GM21529 (cell line): ENCODE data around the gene PDPN.

Source experiments
- ATAC-seq: cut with Tn5 transposase; IDR thresholded peaks from one replicate; pipeline ENCODE4 v1.9.1; 2021; ENCODE audit not compliant: unreplicated experiment

The PDPN gene

DNA sequence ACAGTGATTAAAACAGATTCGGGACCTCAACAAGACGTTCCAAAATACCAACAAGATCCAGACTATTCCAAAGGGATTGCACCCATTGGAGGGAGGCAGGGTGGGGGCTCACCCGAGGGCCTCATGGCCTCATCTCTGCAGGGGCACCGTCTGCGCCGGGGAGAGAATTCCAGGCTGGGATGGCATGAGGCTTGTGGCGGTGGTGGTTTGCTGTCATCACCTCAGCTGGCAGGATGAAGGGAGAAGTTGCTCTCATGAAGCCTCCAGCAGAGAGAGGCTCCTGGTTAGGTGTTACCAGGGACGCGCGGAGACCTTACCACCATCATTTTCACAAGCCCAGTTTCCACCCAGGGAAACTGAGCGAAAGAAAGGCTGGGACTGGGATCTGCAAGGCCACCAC lies 6.7 kb upstream of the PDPN start:
- no peak for ATAC-seq

DNA sequence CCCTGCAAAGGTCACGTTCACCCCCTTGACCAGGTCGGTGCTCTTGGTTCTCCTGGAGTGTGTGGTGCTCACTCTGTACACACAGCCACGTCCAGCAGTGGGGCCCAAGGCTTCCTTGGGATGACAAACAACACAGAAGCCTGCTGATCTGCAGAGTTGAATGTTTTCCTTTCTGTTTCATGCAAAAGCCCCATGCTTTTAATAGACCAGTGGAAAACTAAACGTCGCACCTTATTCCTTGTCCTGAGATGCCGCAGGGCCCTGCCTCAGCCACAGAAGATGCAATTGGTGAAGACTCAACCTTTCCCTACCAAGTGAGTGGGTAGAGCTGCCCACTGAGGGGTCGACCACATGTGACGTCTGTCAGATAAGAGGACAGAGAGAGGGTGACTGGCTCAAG lies 5.8 kb upstream of the PDPN start:
- ATAC-seq, result no peak

DNA sequence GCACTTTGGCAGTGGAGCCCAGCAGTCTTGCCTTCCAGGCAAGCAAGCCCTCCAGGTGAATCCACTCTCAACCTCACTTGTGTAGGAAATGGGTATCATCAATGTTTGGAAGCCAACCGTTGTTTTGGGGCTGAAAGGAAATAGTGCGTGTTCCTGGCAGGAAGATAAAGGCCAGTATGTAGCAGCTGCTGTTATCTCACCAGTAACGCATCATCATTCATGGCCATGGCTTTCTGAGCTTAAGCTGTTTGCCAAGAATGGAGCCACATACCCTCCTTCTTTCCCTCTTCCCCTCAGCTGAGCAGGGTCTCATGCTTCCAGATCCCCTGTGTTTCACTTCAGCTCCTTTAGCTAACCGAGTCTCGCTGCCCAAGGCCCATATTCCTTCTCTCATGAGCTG lies 2.2 kb upstream of the PDPN start:
- ATAC-seq, result no peak

DNA sequence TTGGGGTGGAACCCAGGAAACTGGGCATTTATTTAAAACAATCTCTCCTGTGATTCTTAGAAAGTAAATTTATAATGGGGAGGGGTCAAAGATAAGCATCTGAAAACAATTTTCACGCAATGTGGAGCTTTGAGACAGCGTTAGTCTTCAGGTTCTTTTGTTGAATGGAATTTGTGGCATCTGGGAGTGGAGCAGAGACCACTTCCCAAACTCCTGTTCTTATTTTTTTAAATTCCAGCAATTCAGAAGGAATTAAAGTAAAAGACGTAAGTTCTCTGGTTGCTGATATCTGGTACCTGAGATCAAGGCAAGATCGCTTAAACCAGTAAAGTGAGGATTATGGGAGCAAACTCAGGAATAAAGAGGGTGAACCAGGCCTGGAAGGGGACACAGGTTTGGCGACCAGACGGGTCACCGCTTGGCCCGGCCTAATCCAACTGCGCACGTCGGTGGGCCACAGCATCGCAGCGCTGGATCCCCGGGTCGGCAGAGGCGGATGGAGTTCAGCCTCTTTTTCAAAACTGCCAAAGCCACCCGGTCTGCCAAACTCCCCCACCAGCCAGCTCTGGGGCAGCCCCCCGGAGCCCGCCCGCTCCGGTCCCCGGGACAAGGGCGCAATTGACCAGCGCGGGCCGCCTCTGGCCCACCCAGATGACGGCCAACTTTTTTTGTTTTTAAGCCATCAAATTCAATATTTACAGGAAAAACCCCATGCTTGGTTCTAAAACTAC lies 754 bp upstream of the PDPN start:
- ATAC-seq, result no peak

DNA sequence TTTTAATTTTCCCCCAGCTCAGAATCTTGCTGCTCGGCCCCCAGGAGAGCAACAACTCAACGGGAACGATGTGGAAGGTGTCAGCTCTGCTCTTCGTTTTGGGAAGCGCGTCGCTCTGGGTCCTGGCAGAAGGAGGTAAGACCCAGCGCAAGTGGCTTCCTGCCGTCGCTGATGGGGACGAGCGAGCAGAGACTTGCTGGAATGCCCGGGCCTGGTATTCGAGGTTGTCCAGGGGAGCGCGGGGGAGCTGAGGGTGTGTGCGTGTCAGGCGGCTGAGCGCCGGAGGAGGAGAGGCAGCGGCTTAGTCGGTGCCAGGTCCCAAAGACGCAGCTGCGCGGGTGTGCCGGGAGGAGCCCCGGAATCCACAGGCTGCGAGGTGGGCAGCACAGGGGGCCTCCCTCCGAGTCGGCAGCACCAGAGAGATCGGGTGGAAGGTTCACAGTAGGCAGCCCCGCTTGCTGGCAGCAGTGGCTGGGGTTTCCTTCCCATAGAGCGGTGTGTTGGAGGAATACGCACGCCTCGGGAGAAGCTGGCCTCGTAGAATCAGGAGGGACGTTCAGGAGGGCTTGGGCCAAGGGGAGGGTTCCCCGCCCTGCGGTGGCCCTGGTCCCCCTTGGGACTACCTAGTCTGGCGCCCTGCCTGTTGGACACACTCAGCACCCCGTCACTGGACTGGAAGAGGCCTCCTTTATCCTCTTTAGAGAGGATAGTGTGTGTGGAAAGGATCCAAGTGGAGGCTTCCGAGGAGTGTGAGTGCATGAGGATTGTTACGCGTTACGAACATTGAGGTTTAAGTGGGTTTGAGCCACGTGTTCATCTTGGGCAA lies 547 bp downstream of the PDPN start:
- no peak for ATAC-seq

DNA sequence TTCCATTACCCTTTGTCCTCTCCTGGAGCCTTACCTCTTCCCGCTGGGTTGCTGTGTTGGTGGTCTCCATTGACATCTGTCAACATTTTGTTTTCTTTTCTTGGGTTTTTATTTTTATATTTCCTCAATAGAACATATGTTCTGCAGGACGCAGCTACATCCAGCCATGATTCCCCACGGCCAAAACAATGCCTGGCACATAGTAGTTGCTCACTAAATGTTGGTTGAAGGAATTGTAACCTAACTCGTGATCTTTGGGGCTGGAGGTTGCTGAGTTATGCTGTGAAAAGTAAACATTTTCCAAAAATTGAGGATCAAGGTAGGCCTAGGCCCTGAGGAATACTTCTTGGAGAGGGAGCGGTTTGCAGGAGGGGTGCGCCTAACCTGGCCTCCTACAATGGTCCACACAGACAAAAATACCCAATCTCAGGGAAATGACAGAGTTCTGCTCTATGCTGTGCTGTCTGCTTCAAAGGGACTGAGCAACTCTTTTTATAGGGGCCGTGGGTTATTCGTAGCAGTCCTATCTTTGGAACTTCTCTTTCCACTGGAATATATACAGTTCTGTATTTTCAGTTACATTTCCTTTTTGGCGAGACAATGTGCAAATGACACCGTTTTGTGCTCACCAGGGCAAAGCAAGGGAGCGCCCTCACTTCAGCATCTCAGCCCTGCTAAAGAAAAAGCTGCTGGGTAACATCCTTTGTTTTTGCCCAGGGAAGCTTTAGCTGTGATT lies 1.4 kb downstream of the PDPN start:
- ATAC-seq, result no peak

DNA sequence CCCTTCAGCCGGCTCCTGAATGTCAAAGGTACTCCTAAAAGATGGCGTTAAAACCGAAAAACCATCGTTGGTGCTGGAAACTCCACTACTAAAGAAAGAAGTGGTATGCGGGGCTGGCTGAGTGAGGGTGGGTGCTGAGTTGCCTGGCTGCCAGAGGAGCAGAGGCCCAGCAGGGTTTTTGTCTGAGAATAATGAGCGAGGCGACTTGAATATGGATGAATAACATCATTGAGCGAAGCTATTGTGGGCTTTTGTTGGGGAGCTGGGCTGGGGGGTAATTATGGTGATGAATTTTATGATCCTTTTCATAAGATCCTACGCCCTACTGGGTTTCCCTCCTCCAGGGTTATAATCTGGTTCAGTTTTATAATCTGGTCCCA lies 2.0 kb downstream of the PDPN start:
- ATAC-seq, result no peak

DNA sequence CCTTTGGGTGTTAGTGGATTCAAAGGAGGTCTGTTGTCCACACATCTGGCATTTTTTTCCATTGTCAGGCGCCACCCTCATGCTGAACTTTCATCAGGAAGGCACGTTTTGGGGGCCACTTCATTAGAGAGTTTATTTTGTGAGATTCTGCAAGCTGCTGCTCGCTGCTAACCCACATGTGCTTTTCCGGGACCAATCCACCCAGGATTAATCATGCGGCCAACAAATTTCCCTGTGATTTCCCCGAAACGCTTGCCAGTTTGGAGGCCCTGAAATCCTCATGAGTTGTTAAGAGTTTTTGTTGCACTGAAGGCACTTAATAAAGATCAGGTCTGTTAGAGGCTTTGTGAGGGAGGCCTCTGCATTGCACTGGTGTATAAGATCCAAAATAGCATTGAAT lies 2.4 kb downstream of the PDPN start:
- ATAC-seq, result no peak

DNA sequence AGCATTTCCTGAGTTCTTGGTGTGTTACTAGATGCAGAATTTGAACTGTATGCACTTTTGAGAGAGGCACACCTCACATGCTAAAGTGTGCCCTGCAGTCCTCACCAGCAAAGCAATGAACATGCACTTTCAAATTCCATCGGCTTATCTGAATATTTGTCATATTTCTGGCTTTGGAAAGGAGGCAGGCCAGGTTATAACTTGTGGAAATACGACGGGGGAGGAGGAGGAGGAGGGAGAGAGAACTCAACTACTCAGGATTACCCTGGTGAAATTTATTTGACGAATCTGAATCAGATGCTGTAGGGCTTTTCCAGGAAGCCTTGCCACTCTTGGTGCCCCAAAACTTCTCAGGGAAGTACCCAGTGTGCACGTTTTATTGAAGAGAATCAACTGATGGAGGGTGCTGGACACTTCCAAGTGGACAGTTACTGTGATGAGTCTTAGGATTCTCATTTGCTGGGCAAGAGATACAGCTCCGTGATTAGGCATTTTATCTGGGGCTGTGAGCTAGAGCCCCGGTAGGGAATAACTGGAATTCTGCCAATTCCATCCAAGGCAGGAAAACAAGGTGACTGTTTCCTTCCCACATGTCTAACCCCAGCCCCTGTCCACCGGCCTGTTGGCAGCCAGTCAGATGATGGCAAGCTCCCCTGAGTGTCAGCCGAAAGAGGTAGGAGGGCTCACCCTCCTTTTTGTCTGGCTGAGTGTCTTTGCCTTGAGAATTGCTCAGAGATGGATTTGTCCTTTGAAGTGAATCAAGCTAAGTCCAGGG lies 3.8 kb downstream of the PDPN start:
- no peak for ATAC-seq

DNA sequence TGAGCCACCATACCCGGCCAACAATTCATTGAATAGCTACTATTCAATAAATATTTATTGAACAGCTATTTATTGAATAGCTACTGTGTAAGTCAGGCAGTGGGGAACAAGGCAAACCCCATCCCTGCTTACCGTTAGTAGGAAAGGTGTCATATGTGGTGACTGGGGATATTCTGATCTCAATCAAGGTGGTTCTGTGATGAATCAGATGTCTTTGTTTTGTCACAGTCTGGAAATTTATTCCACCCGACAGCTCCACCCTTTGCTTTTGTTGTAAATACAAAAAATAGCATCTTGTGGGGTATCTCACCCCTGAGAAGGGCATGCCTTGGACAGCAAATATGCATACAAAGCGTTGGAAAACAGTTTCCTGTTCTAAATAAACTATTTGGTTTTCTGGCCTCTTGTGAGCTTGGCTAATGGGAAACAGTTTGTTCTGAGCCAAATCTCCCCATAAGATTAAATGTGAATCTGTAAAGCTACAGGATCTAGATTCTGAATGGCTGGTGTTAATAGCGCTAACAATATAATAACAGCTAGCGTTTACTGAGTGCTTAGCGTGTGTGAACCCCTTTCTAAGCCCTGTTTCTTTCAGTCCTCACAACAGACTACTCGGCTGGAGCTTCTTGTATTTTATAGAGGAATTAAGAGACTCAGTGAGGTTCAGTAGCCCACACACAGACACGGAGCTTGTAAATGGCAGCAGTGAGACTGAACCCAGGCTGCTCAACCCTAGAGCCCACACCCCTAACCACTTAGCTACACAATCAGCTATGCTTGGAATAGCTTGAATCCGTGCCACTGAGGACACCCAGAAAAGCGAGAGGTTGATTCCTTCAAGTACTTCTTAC lies 5.5 kb downstream of the PDPN start:
- no peak for ATAC-seq

DNA sequence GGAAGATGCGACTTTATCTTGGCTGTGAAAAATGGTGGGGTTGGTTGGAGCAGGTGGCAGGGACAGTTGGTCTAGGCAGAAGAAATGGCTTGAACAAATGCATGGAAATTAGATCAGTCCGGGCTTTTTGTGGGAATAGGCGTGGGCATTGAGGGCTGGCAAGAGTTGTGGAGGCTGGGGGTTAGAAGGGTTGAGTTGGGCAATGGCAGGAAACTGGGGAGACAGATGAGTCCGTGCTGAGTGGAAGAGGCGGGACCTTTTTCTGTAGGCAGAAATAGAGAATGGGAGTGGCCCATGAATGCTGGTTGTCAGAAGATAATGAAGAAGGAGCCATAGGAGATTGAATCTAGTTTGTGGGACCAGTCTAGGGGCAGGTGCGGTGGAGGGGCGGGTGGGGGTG lies 6.9 kb downstream of the PDPN start:
- ATAC-seq, result no peak

DNA sequence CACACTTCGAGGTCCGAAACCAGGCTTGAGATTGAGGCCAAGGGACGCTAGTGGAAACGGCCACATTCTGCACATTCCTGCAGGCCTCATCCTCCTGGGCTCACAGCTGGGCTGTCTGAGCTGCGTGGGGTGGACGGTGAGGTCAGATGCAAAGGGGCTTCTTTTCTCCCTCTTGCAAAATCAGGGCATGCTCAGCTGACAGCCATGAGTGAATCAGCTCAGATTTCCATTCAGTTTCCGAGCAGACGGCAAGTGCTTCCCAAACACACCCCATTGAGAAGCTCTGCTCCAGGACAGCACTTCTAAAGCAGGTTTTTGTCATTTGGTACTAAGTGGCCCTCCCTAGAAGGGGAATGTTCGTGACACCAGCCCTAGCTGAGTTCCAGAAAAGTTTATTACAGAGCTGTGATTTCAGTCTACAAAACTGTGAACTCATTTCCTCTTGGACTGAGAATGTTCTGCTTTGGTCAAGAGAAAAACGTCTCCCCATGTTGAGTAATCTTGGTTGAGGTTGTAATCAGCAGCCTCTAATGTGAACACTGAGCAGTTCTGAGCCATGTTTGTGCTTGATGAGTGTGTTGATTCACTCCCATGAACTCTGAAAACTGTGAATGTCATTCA lies 10.0 kb downstream of the PDPN start:
- ATAC-seq, result no peak

DNA sequence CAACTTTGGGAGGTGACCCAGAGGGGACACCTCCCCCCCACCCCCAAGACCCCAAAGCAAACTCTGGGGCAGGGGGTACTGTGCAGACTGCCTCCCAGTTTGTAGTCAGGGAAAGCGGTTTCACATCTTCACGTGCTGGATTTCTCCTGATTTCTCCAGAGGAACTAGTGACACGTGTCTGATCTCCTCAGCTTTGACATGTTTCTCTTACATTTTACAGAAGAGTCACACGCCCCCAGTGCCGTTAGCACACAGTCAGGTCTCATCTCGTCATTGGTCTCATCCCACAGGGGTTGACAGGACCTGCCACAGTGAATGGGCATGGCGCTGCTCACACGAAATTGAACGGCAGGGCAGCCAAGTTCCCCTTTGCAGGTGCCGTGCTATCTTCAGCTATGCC lies 11.8 kb downstream of the PDPN start:
- ATAC-seq, result no peak

DNA sequence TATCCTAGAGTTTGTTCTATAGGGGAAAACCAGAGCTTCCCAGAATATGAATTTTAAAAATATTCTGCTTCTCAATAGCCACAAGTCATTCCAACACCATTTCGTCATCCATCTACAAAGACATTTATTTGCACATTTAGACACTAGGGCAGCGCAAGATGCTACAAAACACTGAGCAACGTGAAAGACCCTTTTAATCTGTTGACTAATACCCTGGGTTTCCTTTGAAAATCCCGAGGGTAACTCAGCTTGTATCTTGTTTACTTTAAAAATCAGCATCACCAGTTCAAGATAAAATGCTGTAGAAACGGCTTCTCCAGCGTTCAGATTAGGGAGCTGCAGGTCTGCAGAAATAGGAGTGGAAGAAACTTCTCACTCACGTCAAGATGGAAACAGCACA lies 13.5 kb downstream of the PDPN start:
- no peak for ATAC-seq

DNA sequence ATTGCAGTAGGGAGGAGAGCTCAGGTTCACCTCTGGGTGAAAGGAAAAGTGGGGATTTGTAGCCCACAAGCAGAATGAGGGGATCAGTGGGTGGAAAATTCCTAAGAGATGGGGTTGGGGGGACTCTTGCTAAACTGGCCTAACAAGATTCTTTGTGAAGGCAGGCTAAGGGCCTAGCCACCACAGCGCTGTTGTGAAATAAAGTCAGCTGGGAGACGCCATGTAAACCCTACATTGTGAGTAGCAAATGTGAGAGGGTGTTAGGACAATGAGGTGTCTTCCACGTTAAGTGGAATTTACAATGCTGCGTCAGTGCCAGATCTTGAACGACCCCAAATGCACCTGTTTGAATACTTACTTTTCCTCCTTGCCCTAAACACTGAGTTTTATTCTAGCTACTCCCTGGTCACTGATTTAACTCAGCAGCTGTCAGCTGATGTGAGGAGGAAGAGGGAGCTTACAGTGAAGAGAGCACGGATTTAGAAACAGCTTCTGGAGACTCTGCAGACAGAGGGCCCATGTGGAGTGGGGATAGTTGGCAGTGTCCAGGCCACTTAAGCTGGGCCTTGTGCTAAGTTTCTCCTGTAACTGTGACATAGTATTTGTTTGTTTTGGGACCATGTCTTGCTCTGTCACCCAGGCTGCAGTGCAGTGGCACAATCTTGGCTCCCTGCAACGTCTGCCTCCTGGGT lies 17.3 kb downstream of the PDPN start:
- no peak for ATAC-seq

DNA sequence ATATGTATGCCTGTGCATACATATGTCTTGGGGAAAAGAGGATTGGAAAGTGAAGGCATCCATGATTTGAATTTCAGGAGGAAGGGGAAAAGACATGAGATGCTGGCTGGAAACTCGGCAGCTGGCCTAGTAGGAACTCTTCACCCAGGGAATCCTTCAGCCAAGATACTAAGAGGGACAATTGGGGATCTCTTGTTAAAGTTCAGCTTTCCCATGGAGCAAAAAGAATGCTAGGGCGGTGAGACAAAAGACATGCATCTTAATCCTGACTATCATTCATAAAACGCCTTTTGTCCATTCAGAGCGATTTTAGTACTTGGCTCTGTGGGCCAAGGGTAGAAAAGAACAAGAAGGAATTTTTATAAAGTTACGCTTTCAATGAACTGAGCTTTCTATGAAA lies 20.5 kb downstream of the PDPN start:
- no peak for ATAC-seq

DNA sequence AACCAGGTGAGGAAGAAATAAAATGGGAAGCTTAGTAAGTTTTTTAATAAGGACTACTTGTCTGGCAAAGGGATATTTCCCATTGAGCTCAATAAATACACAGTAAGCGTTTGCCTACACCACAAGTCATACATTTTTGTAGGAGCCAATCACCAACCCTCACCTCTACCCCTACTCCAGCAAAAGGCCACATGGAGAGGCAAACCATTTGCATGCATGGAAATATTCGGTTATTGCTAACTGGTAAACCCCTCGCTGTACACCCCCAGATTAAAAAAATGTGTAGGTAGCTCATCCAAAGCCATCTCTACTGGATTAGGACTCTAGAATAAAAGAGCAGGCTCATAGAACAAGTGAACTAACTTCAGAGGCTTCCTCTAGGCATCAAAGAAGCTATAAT lies 21.1 kb downstream of the PDPN start:
- no peak for ATAC-seq

DNA sequence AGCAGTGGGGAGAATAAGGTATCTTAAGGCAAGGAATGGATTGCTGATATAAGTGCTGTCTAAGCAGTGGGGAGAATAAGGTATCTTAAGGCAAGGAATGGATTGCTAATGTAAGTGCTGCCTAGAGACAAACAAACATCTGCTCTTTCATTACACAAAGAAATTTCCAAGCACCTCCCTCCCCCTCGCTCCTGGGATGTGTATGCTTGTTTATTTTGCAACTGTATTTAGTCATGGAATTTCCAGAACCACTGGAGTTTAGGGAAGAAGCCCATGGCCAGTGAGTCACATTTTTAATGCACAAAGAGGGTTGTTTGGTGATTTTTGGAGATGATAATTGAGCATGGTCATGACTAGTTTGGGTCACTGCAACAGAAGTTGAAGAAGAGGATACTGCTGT lies 21.5 kb downstream of the PDPN start:
- ATAC-seq, result no peak

DNA sequence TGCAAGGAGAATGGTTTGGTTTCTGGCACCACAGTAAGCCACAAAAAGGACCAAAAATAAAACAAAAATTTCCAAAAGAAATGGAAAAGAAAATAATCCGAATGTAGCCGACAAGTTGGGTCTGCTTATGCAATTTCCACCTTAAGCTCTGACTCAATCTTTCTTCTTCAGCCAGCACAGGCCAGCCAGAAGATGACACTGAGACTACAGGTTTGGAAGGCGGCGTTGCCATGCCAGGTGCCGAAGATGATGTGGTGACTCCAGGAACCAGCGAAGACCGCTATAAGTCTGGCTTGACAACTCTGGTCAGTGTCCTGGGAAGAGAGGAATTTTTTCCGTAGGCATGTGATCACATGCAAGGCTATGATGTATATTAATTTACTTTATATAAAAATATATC lies 23.4 kb downstream of the PDPN start:
- ATAC-seq, result no peak
